Daoy (cell line): ENCODE measurements around the gene B4GALT2. TPM values are rescaled to one million over a fixed set of nuclear protein-coding genes. Genes with fewer than 3 reads are reported as not detected.
A peak's percentile ranks its signal among the peaks of the same experiment; 100 is the strongest.

Source experiments
- DNase-seq: peaks from one replicate; pipeline ENCODE4 v3.0.0-alpha.2; 2015; ENCODE audit warnings: low read depth
- total RNA-seq: library from RNA; depleted of rRNA; stranded (reverse); fragments of >200 nt; shearing (Covaris generic); gene quantifications from 2 replicates; pipeline ENCODE4 v1.2.3, GENCODE V29; 2014; rRNA removed

B4GALT2 gene
- total RNA-seq, 1 experiment from 2014 or later, result 58.1 TPM

- DNase-seq, result peak; percentile 89
Observed at GRCh38 chr1:44029911-44030604, 51.0 kb downstream of the B4GALT2 start.

GRCh38 chr1:44030605-44031251 is 51.7 kb downstream of the B4GALT2 start:
- peak; percentile 68 for DNase-seq

- DNase-seq, result peak; percentile 54
Observed at GRCh38 chr1:44031252-44032169, 52.5 kb downstream of the B4GALT2 start, which contains the start of gene SLC6A9. SLC6A9 (minus strand) TSS chr1:44031462; CDS start chr1:44024277, 7,185 bp downstream.

GRCh38 chr1:44032170-44032790 is 53.3 kb downstream of the B4GALT2 start:
- no peak for DNase-seq

- DNase-seq, result no peak
Observed at GRCh38 chr1:44033041-44033575, 54.1 kb downstream of the B4GALT2 start.

GRCh38 chr1:44033756-44034155 is 54.7 kb downstream of the B4GALT2 start:
- no peak for DNase-seq

GRCh38 chr1:44034423-44034822 is 55.4 kb downstream of the B4GALT2 start:
- DNase-seq, result no peak

GRCh38 chr1:44034976-44035716 is 56.1 kb downstream of the B4GALT2 start:
- DNase-seq, result no peak

GRCh38 chr1:44035726-44036408 is 56.9 kb downstream of the B4GALT2 start:
- no peak for DNase-seq

GRCh38 chr1:44036409-44037139 is 57.6 kb downstream of the B4GALT2 start:
- peak; percentile 80 for DNase-seq

- no peak for DNase-seq
Observed at GRCh38 chr1:44037154-44037553, 58.1 kb downstream of the B4GALT2 start.

GRCh38 chr1:44038876-44039657 is 60.1 kb downstream of the B4GALT2 start:
- no peak for DNase-seq

- no peak for DNase-seq
Observed at GRCh38 chr1:44040418-44040817, 61.4 kb downstream of the B4GALT2 start.

Other genes starting within 250 kb of the B4GALT2 start
- 0.91 and 2.5 TPM in 2 replicates for gene ARTN, start 45.4 kb upstream of the B4GALT2 start, total RNA-seq
- gene IPO13, start 32.3 kb upstream of the B4GALT2 start, total RNA-seq, result 14.0 and 15.8 TPM in 2 replicates
- gene DPH2, start 9.2 kb upstream of the B4GALT2 start, total RNA-seq, result 64.7 and 88.9 TPM in 2 replicates
- 207 and 233 TPM in 2 replicates for gene ATP6V0B, start 4.2 kb upstream of the B4GALT2 start, total RNA-seq
- gene CCDC24, start 12.4 kb downstream of the B4GALT2 start, total RNA-seq, result 1.8 and 3.6 TPM in 2 replicates
- 0.74 and 6.3 TPM in 2 replicates for gene SLC6A9, start 52.3 kb downstream of the B4GALT2 start, total RNA-seq
- not detected in 2 replicates for gene KLF17, start 139.6 kb downstream of the B4GALT2 start, total RNA-seq
- 0.48 TPM in 1 of 2 replicates, not detected in the other for gene KLF18, start 162.4 kb downstream of the B4GALT2 start, total RNA-seq
- 10.6 and 27.3 TPM in 2 replicates for gene DMAP1, start 234.3 kb downstream of the B4GALT2 start, total RNA-seq